ENCODE measurements around the gene TAL1.

DNA sequence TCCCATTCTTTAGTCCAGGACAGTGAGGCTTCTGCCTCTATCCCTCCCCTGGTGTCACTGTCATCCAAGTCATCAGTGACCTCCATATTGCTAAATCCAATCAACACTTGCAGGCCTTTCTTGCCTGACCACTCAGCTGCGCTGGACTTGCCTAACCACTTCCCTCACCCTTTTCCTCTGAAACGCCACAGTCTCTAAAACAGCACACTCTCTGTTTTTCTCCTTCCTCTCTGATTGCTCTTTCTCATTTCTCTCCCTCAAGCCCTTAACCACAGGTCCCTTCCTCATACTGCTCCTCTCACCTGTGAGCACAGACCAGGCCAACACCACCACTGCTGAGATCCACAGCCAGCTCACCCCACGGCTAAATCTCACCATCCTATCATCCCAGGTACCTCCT is 17.5 kb downstream of the TAL1 start:
- TF ChIP-seq, protein P1, sequence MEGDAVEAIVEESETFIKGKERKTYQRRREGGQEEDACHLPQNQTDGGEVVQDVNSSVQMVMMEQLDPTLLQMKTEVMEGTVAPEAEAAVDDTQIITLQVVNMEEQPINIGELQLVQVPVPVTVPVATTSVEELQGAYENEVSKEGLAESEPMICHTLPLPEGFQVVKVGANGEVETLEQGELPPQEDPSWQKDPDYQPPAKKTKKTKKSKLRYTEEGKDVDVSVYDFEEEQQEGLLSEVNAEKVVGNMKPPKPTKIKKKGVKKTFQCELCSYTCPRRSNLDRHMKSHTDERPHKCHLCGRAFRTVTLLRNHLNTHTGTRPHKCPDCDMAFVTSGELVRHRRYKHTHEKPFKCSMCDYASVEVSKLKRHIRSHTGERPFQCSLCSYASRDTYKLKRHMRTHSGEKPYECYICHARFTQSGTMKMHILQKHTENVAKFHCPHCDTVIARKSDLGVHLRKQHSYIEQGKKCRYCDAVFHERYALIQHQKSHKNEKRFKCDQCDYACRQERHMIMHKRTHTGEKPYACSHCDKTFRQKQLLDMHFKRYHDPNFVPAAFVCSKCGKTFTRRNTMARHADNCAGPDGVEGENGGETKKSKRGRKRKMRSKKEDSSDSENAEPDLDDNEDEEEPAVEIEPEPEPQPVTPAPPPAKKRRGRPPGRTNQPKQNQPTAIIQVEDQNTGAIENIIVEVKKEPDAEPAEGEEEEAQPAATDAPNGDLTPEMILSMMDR (conservative IDR thresholded peaks at IDR 0.05 in 1 of 2, IDR thresholded peaks at IDR 0.05 in 1 of 2; ENCODE audit: extremely low read depth in 1 of 2, insufficient read depth in 1 of 2, low read depth in 1 of 2, low read length in 2 of 2), result no peak
- TF ChIP-seq EZH2 (IDR thresholded peaks at IDR 0.05; ENCODE audit: borderline replicate concordance, low read length), result no peak
